ENCODE data around the gene ODF2.
"Not testable (repeated sequence)": the region's sequence is repeated elsewhere in the genome, so short reads cannot be mapped to it uniquely, and the experiment has no call there.

ODF2 gene

GRCh38 chr9:128455849-128456612 lies at the start of gene ODF2:
Gene ODF2 (plus strand): TSS chr9:128456006. CDS start chr9:128456092, 86 bp downstream.
- DNase-seq: peak; percentile 99

GRCh38 chr9:128406848-128407391 lies 48.9 kb upstream of the ODF2 start:
- DNase-seq: no peak

DNA sequence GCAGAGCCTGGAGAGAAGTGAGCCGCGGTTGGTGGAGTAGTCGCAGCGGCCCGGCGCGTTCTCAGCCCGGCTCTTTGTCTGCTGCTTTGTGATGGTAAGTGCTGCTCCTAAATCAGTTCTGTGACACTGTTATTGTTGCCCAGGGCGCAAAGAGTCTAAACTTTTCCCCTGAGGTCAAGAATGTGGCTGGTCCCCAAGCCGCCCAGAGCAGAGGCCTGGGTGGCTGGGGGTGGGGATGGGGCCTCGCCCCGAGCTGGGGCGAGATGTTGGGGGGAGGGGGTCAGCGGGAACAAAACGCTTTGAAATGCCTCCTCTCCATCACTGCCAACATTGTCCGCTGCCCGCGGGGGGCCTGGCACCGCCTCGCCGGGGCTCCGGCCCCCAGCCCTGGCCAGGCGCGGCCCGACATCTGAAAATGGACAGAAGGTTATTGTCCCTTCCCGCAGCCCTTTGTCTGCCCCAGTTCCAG lies 46.8 kb upstream of the ODF2 start:
- DNase-seq: peak; percentile 37

DNA sequence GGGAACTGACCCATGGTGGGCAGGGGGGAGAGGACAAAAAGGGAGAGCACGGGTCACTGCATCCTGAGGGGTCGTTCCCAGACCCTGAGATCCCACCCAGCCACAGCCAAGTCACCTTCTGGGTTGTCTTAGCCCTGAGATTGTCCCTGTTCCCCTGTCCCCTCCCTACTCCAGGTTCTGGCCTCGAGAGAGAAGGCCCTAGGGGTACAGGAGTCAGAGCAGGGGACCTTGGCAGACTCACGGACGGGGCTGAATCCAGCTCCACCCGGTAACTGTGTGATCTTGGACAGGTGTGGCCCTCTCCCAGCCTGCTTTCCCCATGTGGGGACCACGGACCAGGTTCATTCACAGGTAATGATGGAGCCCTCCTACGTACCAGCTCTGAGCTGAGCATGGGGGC lies 46.4 kb upstream of the ODF2 start:
- no peak for DNase-seq

- DNase-seq: peak; percentile 28
These were observed 45.8 kb upstream of the ODF2 start for GRCh38 chr9:128409978-128410377.

DNA sequence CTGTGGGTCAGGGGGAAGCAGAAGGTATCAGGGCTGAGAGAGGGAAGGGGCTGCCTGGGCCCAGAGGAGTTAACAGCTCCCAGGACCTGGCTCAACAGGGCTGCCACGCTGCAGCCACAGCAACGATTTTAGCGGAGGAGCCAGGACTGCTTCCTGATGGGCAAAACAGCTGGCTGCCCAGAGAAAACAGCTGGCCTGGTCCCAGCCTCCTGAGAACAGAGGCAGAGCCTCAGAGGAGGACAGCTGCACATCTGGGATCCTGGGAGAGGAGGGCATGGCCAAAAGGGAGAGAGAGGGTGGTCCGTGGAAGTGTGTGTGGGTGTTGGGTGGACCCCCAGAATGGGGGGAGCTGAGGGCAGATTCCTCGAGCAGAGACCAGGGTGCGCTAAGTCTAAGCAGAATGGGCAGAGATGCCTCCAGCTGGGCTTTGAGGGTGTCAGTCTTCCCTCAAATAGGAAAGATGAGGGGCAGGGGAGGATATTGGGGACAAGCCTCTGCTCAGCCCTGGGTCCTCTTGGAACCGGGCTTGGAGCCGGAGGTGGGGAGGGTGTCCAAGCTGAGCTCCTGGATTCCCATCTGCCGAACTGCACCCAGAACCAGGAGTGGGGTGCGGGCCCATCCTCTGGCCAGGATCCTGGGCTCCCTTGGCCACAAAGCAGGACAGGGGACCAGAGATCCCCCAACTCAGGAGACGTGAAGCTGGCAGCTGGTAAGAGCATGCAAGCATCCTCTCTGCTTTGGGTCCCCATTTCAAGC lies 44.3 kb upstream of the ODF2 start:
- no peak for DNase-seq

DNA sequence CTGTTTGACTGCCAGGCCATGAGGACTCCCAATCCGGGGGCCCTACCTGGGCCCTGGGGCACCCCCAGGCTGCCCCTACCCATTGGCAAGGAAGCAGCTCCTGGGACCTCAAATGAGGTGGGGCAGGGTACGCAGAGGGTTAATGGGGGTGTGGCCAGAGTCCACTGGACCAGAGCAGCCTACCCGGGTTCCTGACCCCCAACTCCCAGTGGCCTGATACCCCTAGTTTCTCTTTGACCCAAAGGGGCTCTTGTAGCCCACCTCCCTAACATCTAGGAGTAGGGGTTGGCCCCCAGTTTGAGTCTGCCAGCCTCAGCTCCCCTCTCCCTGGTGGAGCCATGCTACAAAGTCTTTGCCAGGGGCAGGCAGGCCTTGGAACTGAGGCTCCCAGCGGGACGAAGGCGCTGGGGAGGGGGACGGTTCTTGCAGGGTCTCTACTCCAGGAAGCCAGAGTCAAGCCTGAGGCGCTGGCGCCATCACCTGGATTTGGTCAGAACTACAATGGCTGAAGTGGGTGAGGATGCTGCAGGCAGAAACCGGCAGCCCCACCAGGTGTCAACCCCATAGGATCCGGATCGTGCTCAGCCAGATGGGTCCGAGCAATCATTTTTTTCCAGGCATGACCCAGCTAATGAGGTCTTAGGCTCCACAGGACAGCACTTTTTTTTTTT lies 43.6 kb upstream of the ODF2 start:
- DNase-seq: peak; percentile 94

DNA sequence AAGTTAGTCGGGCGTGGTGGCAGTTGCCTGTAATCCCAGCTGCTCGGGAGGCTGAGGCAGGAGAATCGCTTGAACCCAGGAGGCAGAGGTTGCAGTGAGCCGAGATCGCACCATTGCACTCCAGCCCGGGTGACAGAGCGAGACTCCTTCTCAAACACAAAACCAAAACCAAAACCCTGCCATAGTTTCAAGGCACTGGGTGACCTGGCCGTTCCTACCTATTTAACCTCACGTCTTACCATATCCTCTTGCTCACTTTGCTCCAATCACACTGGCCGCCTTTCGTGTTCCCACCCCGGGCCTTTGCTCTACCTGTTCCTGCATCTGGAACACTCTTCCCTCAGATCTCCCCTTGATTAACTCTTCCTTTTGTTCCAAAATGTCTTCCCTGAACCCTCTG lies 42.1 kb upstream of the ODF2 start:
- DNase-seq: not testable (repeated sequence)

DNA sequence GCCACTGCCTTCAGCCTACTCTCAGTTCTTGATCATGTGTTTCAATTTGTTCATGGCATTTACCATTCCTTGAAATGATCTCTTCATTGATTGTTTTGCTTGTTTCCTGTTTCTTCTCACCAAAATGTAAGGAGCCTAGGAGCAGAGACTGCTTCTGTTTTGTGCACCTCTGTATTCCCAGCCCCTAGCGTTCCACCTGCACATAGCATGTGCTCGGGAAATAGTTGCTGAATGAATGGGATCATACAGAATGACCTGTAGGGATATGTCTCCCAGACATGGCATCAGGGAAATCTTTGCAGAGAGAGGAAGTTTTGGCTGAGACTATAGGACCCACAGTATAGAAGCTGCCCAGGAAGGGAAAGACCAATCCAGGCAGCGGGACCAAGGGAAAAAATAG lies 41.3 kb upstream of the ODF2 start:
- no peak for DNase-seq

DNA sequence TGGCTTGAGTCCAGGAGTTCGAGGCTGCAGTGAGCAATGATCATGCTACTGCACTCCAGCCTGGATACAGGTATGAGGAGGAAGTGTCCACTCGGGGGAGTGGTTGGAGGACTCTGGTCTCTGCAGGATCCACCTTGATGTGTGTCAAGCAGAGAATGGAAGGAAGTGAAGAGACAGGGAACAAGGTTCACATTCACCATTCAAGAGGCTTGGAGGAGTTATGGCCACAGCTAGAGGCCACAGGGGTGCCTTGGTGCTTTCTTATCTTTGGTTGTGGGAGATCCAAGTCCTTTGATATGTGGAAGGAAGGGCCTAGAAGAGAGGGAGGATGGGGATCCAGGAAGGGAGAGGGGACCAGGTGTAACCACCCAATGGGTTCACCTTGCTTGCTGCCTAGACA lies 40.5 kb upstream of the ODF2 start:
- DNase-seq: no peak

- DNase-seq: peak; percentile 14
These were observed 39.8 kb upstream of the ODF2 start for GRCh38 chr9:128416014-128416413.

DNA sequence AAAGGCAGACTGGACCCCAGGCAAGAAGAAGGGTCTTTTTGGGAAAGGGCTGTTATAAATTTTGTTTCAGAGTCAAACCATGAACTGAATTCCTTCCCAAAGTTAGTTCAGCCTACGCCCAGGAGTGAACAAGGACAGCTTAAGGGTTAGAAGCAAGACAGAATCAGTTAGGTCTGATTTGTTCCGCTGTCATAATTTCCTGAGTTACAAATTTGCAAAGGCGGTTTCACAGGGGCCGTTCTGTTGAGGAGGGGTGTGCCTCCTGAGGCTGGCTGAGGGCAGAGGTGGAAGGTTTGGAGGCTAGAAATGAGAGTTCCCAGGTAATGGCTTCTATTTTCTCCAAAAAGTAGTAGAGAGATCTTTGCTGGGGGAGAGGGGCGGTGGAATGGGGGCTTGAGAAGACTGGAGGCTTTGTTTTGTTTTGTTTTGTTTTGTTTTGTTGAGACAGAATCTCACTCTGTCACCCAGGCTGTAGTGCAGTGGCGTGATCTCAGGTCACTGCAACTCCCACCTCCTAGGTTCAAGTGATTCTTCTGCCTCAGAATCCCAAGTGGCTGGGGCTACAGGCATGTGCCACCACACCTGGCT lies 39.3 kb upstream of the ODF2 start:
- DNase-seq: peak; percentile 17

GRCh38 chr9:128419061-128419925 lies 36.5 kb upstream of the ODF2 start:
- DNase-seq: peak; percentile 45

DNA sequence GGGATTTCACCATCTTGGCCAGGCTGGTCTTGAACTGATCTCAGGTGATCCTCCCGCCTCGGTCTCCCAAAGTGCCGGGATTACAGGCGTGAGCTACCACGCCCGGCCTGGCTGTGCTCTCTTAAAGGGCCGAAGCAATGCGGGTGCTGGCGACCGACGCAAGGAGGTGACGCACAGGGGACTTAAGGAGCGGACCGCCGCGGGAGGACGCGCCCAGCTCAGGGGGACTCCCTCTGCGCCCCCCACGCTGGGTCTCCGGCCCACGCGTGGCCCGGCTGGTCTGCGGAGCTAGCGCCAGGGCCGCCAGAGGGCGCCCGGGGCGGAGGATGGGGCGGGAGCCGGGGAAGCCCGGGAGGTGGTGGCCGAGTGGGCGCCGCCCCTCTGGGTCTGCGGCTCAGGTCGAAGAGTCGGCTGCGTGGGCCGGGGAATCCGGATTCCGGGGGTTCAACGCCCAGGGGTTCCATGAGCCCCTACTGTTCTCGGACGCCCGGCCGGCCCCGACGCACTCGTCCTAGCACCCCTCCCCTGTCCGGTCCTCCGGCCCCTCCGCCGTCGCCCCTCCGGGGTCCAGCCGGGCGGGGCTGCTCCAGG lies 35.7 kb upstream of the ODF2 start:
- peak; percentile 91 for DNase-seq

DNA sequence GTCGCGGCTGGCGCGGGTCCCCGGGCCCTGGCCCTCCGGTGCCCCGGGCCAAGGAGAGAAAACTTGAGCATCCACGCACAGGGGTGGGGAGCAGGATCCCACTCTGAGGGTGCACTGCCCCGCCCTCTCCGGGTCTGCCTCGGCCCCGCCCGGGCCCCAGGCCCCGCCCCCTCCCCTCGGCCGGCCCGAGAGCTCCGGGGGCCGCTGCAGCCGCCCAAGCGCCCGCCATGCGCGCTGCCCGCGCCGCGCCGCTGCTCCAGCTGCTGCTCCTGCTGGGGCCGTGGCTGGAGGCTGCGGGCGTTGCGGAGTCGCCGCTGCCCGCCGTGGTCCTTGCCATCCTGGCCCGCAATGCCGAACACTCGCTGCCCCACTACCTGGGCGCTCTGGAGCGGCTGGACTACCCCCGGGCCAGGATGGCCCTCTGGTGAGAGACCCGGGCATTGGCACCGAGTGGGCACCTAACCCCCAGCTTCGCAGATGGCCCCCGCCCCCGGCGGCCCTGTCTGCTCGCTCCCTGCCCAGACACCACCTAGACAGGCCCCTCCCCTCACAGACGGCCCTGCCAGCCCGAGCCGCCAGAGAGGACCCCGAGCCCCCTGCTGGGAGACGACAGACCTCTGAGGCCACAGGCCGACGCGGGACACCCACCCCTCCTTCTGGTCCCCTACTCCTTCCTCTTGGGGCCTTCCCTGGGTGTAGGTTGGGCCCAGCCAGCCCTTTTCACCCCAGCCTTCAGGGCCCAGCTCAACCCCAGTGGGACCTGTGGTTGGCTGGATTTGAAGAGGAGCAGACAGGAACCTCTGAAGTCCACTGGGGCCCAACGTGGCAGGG lies 34.9 kb upstream of the ODF2 start, which contains the start of gene CERCAM:
TSS of gene CERCAM (plus strand) at position 207 of the 831 bp plus-strand sequence. CDS start at position 228, 21 bp downstream.
- DNase-seq: peak; percentile 82

GRCh38 chr9:128421482-128421996 lies 34.3 kb upstream of the ODF2 start:
- no peak for DNase-seq

DNA sequence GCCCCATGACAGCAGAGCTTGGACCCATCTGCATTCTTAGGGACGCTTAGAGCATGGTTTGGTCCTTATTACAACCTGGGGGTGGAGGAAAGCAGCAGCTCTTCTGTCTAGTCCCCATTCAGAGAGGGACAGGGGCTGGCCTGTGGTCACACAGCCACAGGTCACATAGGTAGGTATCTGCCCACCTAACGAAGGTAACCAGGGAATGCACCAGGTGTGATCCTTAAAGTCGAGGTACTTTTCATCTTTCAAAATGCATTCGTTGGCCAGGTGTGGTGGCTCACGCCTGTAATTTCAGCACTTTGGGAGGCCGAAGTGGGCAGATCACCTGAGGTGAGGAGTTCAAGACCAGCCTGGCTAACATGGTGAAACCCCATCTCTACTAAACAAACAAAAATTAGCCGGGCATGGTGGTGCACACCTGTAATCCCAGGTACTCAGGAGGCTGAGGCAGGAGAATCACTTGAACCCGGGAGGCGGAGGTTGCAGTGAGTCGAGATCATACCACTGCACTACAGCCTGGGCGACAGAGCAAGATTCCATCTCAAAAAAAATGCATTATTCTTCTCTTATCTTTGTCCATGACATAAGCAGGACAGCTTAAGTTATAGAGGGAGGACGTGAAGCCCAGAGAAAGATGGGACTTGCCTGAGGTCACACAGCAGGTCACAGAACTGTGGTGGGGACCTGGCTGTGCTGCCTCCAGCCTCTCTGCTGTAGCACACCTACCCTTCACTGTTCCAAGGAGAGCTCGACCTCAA lies 33.6 kb upstream of the ODF2 start:
- not testable (repeated sequence) for DNase-seq

DNA sequence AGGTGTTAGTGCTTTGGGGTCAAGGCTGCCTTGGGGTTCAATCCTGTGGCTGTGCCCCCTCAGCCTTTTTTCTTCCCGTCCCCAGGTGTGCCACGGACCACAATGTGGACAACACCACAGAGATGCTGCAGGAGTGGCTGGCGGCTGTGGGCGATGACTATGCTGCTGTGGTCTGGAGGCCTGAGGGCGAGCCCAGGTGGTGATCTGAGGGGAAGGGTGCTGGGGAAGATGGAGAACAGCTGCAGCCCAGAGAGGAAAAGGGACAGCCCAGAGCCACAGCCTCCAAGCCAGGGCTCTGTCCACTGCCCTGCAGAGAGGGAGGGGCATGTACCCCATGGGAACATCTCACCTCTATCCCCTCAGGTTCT lies 33.0 kb upstream of the ODF2 start:
- DNase-seq: no peak

GRCh38 chr9:128423356-128423755 lies 32.5 kb upstream of the ODF2 start:
- not testable (repeated sequence) for DNase-seq
